K562 (cell line): Measurements from ENCODE around the gene GADD45G. TPM values are rescaled to one million over a fixed set of nuclear protein-coding genes. Genes with fewer than 3 reads are reported as not detected.

Experiments
- ATAC-seq: fragments of 200-7000 bp; cut with Tn5 transposase; 3 replicates; pipeline ENCODE4 v1.9.1; 2020; ENCODE audit warnings: moderate library complexity
- BruUV-seq: library from RNA; stranded (reverse); fragments of 400-500 nt; replicated peaks from 2 replicates; lab custom pipeline; 2021; lab: Mats Ljungman, UMichigan
- CTCF ChIA-PET: fragments of 300-600 bp; formaldehyde crosslinking; extraction: SDS; loops from one replicate; lab custom pipeline; 2021; ENCODE audit warnings: low intra/inter-chr PET ratio; lab: Yijun Ruan, JAX
- POLR2A ChIA-PET: fragments of 300-600, 350-650 bp; sonication (Branson Sonifier 250); formaldehyde crosslinking; extraction: SDS; loops from one replicate; lab custom pipeline; 2021; ENCODE audit warnings: antibody characterized with exemption, inconsistent platforms; lab: Yijun Ruan, JAX
- DNase-seq, 4 experiments: peaks; one replicate each; pipeline versions ENCODE4 v3.0.0 to v3.0.0-alpha.2; 2011 to 2018; ENCODE audit warnings: low spot score in 3 of 4, mixed read lengths in 3 of 4; ENCODE audit errors: extremely low read depth in 1 of 4
- FAIRE-seq: peaks from 2 replicates; lab custom pipeline; 2011; peaks lifted over from hg19 to GRCh38; lab: Jason Lieb, UNC
- H2AFZ ChIP-seq: 2 replicates; pipeline ENCODE4 v1.6.0; 2011; ENCODE audit warnings: low read depth, low read length, control low read depth, inconsistent platforms
- H3K27ac ChIP-seq: fragments of 200-600 bp; 3 replicates; pipeline ENCODE4 v1.8.0; 2011; ENCODE audit warnings: low read depth, mild to moderate bottlenecking, control low read depth, inconsistent platforms, low read length, moderate library complexity, mixed read lengths; ENCODE audit errors: extremely low read depth
- H3K27me3 ChIP-seq, 2 experiments: fragments of 300-600 bp in 1 of 2; 2 replicates in 1 of 2; 3 replicates in 1 of 2; pipeline versions ENCODE4 v1.6.0 to v1.8.0; 2011; ENCODE audit warnings: inconsistent platforms in 2 of 2, low read length in 2 of 2, mild to moderate bottlenecking in 1 of 2, mixed read lengths in 1 of 2, moderate library complexity in 1 of 2; ENCODE audit not compliant: control insufficient read depth in 2 of 2, insufficient read depth in 2 of 2
- H3K36me3 ChIP-seq: fragments of 300-600 bp; 3 replicates; pipeline ENCODE4 v1.8.0; 2011; ENCODE audit warnings: mild to moderate bottlenecking, low read length, inconsistent platforms; ENCODE audit not compliant: control insufficient read depth, insufficient read depth
- H3K4me1 ChIP-seq, 2 experiments: fragments of 200-600 bp in 1 of 2; replicated peaks in 1 of 2; 2 replicates in 1 of 2; 3 replicates in 1 of 2; pipeline versions ENCODE4 v1.5.1 to v1.8.0; 2011; ENCODE audit warnings: inconsistent platforms in 2 of 2, low read length in 2 of 2, mild to moderate bottlenecking in 1 of 2, mixed read lengths in 1 of 2, moderate library complexity in 1 of 2; ENCODE audit not compliant: control insufficient read depth in 2 of 2, insufficient read depth in 2 of 2
- H3K4me2 ChIP-seq: 2 replicates; pipeline ENCODE4 v1.6.1; 2011; ENCODE audit warnings: low read length, control low read depth, inconsistent platforms, mixed read lengths; ENCODE audit not compliant: insufficient read depth
- H3K4me3 ChIP-seq: fragments of 200-600 bp; sonication (generic), shearing (Covaris generic); 2 replicates; pipeline ENCODE4 v1.5.1; 2016; ENCODE audit warnings: control low read depth, inconsistent platforms
- H3K79me2 ChIP-seq: fragments of 200-600 bp; 3 replicates; pipeline ENCODE4 v1.8.0; 2011; ENCODE audit warnings: low read length, inconsistent platforms; ENCODE audit not compliant: control insufficient read depth, insufficient read depth
- H3K9ac ChIP-seq, 2 experiments: 2 replicates each; pipeline versions ENCODE4 v1.6.0 to v1.6.1; 2011; ENCODE audit warnings: low read depth in 2 of 2, low read length in 2 of 2, control low read depth in 1 of 2, inconsistent platforms in 1 of 2, mild to moderate bottlenecking in 1 of 2, mixed read lengths in 1 of 2; ENCODE audit not compliant: insufficient read depth in 1 of 2
- H3K9me1 ChIP-seq: one replicate; pipeline ENCODE4 v1.6.0; 2011; ENCODE audit warnings: inconsistent platforms, mild to moderate bottlenecking, low read length, moderate library complexity; ENCODE audit not compliant: control insufficient read depth, insufficient read depth
- H3K9me3 ChIP-seq: replicated peaks from 2 replicates; pipeline ENCODE4 v1.5.1; 2011; ENCODE audit warnings: low read depth, low read length, inconsistent platforms; ENCODE audit not compliant: control insufficient read depth, insufficient read depth
- H4K20me1 ChIP-seq: replicated peaks from 2 replicates; pipeline ENCODE4 v1.6.1; 2011; ENCODE audit warnings: low read length, inconsistent platforms, mixed read lengths; ENCODE audit not compliant: control insufficient read depth, insufficient read depth
- ETV5 ChIP-seq: sonication (generic); formaldehyde crosslinking; IDR thresholded peaks from 2 replicates; pipeline ENCODE4 v1.4.0; 2020; ENCODE audit warnings: low read depth, mild to moderate bottlenecking, missing genetic modification reagents
- ILK ChIP-seq: fragments of 450-650 bp; IDR thresholded peaks from 2 replicates; pipeline ENCODE4 v1.6.1; 2016; ENCODE audit warnings: missing genetic modification characterization, low read depth, mild to moderate bottlenecking, missing compliant biosample characterization, moderate library complexity, borderline replicate concordance
- LEF1 ChIP-seq: fragments of 450-650 bp; IDR thresholded peaks from 2 replicates; pipeline ENCODE4 v1.6.1; 2016; ENCODE audit warnings: mild to moderate bottlenecking
- MTF1 ChIP-seq: fragments of 250-450 bp; sonication (Bioruptor Pico); IDR thresholded peaks from 2 replicates; pipeline ENCODE4 v1.9.0; 2021; ENCODE audit warnings: moderate library complexity, mild to moderate bottlenecking, inconsistent platforms, borderline replicate concordance
- SRSF3 ChIP-seq: fragments of 200-400 bp; formaldehyde crosslinking; IDR thresholded peaks from 2 replicates; pipeline ENCODE4 v1.6.1; 2016; ENCODE audit warnings: mild to moderate bottlenecking, low read length, moderate library complexity; ENCODE audit not compliant: insufficient read depth
- TAF15 ChIP-seq: fragments of 200-400 bp; formaldehyde crosslinking; IDR thresholded peaks from 2 replicates; pipeline ENCODE4 v1.6.1; 2017; ENCODE audit warnings: mild to moderate bottlenecking, low read depth, low read length, moderate library complexity
- TFAM ChIP-seq: fragments of 250-450 bp; sonication (Bioruptor Pico); conservative IDR thresholded peaks from 2 replicates; pipeline ENCODE4 v1.5.0; 2021; ENCODE audit warnings: mild to moderate bottlenecking, moderate library complexity
- ZBTB33 ChIP-seq: sonication (generic); formaldehyde crosslinking; IDR thresholded peaks from 2 replicates; pipeline ENCODE4 v1.8.1; 2023; ENCODE audit warnings: mild to moderate bottlenecking, missing genetic modification reagents
- WGBS: fragments of 100-300 bp; shearing (Covaris generic); methylation state at CpG from one replicate; pipeline ENCODE4 v1.1.6; 2016; ENCODE audit warnings: low coverage, mixed read lengths; ENCODE audit not compliant: insufficient coverage; ENCODE audit errors: missing lambda C conversion rate; 5-methylcytosine and 5-hydroxymethylcytosine counted together
- in situ Hi-C: fragments of 300-500 bp; cut with MboI; formaldehyde crosslinking; loops from 4 replicates; pipeline ENCODE4 v1.15.0; 2018; ENCODE audit warnings: inconsistent platforms, mixed read lengths
- intact Hi-C: fragments of 100-400 bp; cut with micrococcal nuclease; formaldehyde crosslinking; loops from 2 replicates; pipeline ENCODE4 v1.14.2; 2022
- polyA plus RNA-seq, 8 experiments: library from polyadenylated mRNA; depleted of rRNA in 4 of 8; stranded (reverse) in 5 of 8; unstranded in 3 of 8; fragments of >200 nt; fragmentation: Nextera tagmentation in 2 of 8; fragmentation: Illumina TruSeq in 1 of 8; extraction: Ambion mirVana in 2 of 8; extraction: Trizol in 1 of 8; gene quantifications; 2 replicates each; pipeline versions ENCODE4 v1.2.1 to v1.2.3, GENCODE V29; 2011 to 2014; ENCODE audit warnings: inconsistent platforms in 1 of 8, missing spikeins in 1 of 8
- total RNA-seq, 7 experiments: library from RNA; depleted of rRNA in 6 of 7; stranded (reverse); fragments of >200 nt in 6 of 7; fragmentation: Illumina TruSeq in 2 of 7; extraction: Trizol in 2 of 7; gene quantifications; 2 replicates each; pipeline versions ENCODE4 v1.2.1 to v1.2.3, GENCODE V29; 2011 to 2021; ENCODE audit warnings: low replicate concordance in 1 of 7

The GADD45G gene
- total and polyA plus RNA-seq, 9 of the 15 experiments (the other 6 are each of a cell fraction or from before 2014, with no cell fraction given): 0.20 to 0.34 TPM; not detected in 7

GRCh38 chr9:89621031-89621430 is 16.2 kb downstream of the GADD45G start:
- DNase-seq (no peak), ATAC-seq (no peak), FAIRE-seq (no peak)
- H3K9me1 ChIP-seq: no peaks in the 10 kb centered on the region
- in situ Hi-C loops: no loop called here
- intact Hi-C loops: no loop called here
- no peak overlapping the region for H3K27ac ChIP-seq
- H3K4me3 ChIP-seq: no peak overlapping the region
- no peaks in the 10 kb centered on the region for H3K9me3 ChIP-seq
- POLR2A ChIA-PET: no interaction called here
- WGBS: 0% methylated on average over 5 of the region's 6 CpGs
- no peaks in the 10 kb centered on the region for H3K4me1 ChIP-seq
- H3K79me2 ChIP-seq: no peaks in the 10 kb centered on the region
- H4K20me1 ChIP-seq: peaks cover 4% of the 10 kb centered on the region; the same call in 1 of the 2 replicates
- no peaks in the 10 kb centered on the region for H3K36me3 ChIP-seq
- H3K9ac ChIP-seq: no peak overlapping the region
- CTCF ChIA-PET: no interaction called here
- H3K27me3 ChIP-seq: peaks cover 0 to 45% of the 10 kb centered on the region in 2 experiments; a peak in 3 of 5 replicates
- TF ChIP-seq ETV5 (CRISPR knock-in tag) (no peak), SRSF3 (no peak), TFAM (CRISPR knock-in tag) (no peak), TAF15 (no peak), MTF1 (no peak), ZBTB33 (CRISPR knock-in tag) (no peak), LEF1 (no peak), ILK (tag) (no peak)
- no TSS peak for BruUV-seq
- H3K4me2 ChIP-seq: no peak overlapping the region
- no peak overlapping the region for H2AFZ ChIP-seq
